ENCODE data around the gene CD38. TPM values are rescaled to one million over a fixed set of nuclear protein-coding genes. Genes with fewer than 3 reads are reported as not detected.

Gene CD38
- total RNA-seq, 4 donors from 2014 or later = 0.26 to 4.6 (median 1.6) TPM

DNA sequence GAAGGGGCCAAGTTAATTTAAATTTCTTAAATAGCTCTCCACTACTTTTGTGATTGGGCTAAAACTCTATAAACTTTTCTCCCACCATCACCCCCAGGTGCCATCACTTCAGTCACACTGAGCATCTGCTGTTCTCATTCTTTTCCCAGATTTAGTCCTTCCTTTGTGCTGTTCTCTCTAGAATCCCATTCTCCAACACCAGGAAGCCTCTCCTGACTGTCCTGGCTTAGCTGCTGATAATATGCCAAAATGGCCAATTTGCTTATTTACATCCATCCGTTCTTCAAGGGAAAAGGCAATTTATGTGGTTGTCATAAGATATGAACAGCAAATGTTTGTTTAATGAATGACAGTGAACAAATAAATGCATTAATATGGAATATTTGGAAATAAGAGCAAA, 116.3 kb downstream of the CD38 start:
- no peak overlapping the region for H3K27ac ChIP-seq
- DNase-seq = no peak
- no peaks in the 10 kb centered on the region for H3K36me3 ChIP-seq
- intact Hi-C loops (cut with DNase I; ENCODE audit: low total_unique reads) = no loop called here
- no peaks in the 10 kb centered on the region for H3K27me3 ChIP-seq
- H3K9me3 ChIP-seq = no peaks in the 10 kb centered on the region
- TF ChIP-seq POLR2A (IDR thresholded peaks at IDR 0.05) = no peak
- no peak for TF ChIP-seq CTCF (IDR thresholded peaks at IDR 0.05)
- H3K4me1 ChIP-seq = no peaks in the 10 kb centered on the region
- H3K4me3 ChIP-seq = no peak overlapping the region

GRCh38 chr4:15894921-15895916, 117.1 kb downstream of the CD38 start:
- Histone ChIP-seq H3K4me3 (no peak overlapping the region), H3K27me3 (no peaks in the 10 kb centered on the region), H3K36me3 (no peaks in the 10 kb centered on the region), H3K9me3 (no peaks in the 10 kb centered on the region), H3K4me1 (no peaks in the 10 kb centered on the region), H3K27ac (no peak overlapping the region)
- no peak for TF ChIP-seq POLR2A (IDR thresholded peaks at IDR 0.05)
- TF ChIP-seq CTCF (IDR thresholded peaks at IDR 0.05) = no peak
- intact Hi-C loops (cut with DNase I; ENCODE audit: low total_unique reads) = no loop called here
- DNase-seq = no peak

GRCh38 chr4:15897577-15897976, 119.4 kb downstream of the CD38 start:
- Histone ChIP-seq H3K36me3 (no peaks in the 10 kb centered on the region), H3K9me3 (no peaks in the 10 kb centered on the region), H3K4me3 (no peak overlapping the region), H3K4me1 (no peaks in the 10 kb centered on the region), H3K27me3 (no peaks in the 10 kb centered on the region), H3K27ac (no peak overlapping the region)
- DNase-seq = no peak
- intact Hi-C loops (cut with DNase I; ENCODE audit: low total_unique reads) = no loop called here
- TF ChIP-seq POLR2A (IDR thresholded peaks at IDR 0.05) = no peak

DNA sequence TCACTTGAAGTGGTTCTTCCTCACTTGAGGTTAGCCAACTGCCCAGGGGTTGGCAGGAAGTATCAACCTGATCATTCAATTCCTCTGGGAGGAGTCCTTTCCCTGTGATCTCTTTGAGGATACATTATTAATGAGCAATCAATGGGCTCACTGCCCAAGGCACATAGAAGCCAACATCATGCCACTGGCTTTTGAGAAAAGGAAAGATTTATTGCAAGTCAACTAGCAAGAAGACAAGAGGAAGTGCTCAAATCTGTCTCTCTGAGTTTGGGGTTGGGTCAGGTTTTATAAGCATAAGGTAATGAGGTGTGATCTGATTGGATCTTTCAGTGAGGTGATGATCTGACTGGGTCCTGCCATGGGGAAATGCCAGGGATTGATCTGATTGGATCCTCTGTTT, 120.8 kb downstream of the CD38 start:
- no peaks in the 10 kb centered on the region for H3K4me1 ChIP-seq
- no peak overlapping the region for H3K4me3 ChIP-seq

GRCh38 chr4:15899511-15899910, 121.4 kb downstream of the CD38 start:
- DNase-seq = no peak
- no peaks in the 10 kb centered on the region for H3K27me3 ChIP-seq
- intact Hi-C loops (cut with DNase I; ENCODE audit: low total_unique reads) = no loop called here
- H3K27ac ChIP-seq = no peak overlapping the region
- TF ChIP-seq POLR2A (IDR thresholded peaks at IDR 0.05) (no peak), CTCF (IDR thresholded peaks at IDR 0.05) (no peak)
- no peak overlapping the region for H3K4me3 ChIP-seq
- no peaks in the 10 kb centered on the region for H3K4me1 ChIP-seq
- no peaks in the 10 kb centered on the region for H3K9me3 ChIP-seq
- H3K36me3 ChIP-seq = no peaks in the 10 kb centered on the region

More for the DNA sequence above, 120.8 kb downstream of the CD38 start:
- no peaks in the 10 kb centered on the region for H3K36me3 ChIP-seq
- intact Hi-C loops (cut with DNase I; ENCODE audit: low total_unique reads) = no loop called here
- H3K27me3 ChIP-seq = no peaks in the 10 kb centered on the region
- DNase-seq = no peak
- no peaks in the 10 kb centered on the region for H3K9me3 ChIP-seq
- no peak overlapping the region for H3K27ac ChIP-seq
- TF ChIP-seq CTCF (IDR thresholded peaks at IDR 0.05) (no peak), POLR2A (IDR thresholded peaks at IDR 0.05) (no peak)
